Transverse colon (tissue), 4 donors: ENCODE results near the gene GNAT3.

Experiments
- POLR2AphosphoS5 ChIP-seq, 3 donors: sonication (generic); formaldehyde crosslinking; IDR thresholded peaks; one replicate each; pipeline ENCODE4 v1.6.1; 2016; ENCODE audit warnings: antibody characterized with exemption in 3 of 3
- TF ChIP-seq, protein P1 (sequence below), 5 experiments: fragments of 200-600 bp in 3 of 5; fragments of 450-650 bp in 2 of 5; sonication (generic) in 3 of 5; IDR thresholded peaks; 1 replicate in 2 of 5; 2 replicates in 3 of 5; pipeline ENCODE4 v1.5.1; 2016 to 2017; ENCODE audit warnings: antibody characterized with exemption in 5 of 5, inconsistent platforms in 3 of 5, mild to moderate bottlenecking in 2 of 5, moderate library complexity in 1 of 5

DNA sequence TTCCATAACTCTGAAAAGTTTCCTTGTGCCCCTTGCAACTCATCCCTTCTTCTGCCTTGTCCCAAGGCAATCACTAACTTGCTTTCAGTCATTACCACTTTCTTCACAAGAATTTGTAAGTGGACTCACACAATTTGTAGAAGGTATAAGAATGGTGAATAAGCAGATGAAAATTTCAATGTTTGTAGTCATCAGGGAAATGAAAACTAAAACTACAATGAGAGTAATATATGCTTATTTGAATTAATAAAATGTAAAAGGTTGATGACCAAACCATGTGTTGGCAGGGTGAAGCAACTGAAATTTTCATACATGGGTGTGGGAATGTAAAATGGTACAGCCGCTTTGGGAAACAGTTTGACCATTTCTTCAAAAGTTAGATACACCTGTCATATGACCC, 79.7 kb downstream of the GNAT3 start:
- no peak for TF ChIP-seq POLR2AphosphoS5 (IDR thresholded peaks at IDR 0.05)
- TF ChIP-seq, protein P1, sequence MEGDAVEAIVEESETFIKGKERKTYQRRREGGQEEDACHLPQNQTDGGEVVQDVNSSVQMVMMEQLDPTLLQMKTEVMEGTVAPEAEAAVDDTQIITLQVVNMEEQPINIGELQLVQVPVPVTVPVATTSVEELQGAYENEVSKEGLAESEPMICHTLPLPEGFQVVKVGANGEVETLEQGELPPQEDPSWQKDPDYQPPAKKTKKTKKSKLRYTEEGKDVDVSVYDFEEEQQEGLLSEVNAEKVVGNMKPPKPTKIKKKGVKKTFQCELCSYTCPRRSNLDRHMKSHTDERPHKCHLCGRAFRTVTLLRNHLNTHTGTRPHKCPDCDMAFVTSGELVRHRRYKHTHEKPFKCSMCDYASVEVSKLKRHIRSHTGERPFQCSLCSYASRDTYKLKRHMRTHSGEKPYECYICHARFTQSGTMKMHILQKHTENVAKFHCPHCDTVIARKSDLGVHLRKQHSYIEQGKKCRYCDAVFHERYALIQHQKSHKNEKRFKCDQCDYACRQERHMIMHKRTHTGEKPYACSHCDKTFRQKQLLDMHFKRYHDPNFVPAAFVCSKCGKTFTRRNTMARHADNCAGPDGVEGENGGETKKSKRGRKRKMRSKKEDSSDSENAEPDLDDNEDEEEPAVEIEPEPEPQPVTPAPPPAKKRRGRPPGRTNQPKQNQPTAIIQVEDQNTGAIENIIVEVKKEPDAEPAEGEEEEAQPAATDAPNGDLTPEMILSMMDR (IDR thresholded peaks at IDR 0.05) = no peak
